T-helper 2 cell treated with Interferon-gamma antibody and Interleukin-4, amounts not matched to agents 5 μg/mL and 100 μg/mL, for 36 hours (primary cell): ENCODE measurements around the gene PHLDB1.
A peak's percentile ranks its signal among the peaks of the same experiment; 100 is the strongest.

Experiments
- DNase-seq: peaks from one replicate; pipeline ENCODE4 v3.0.0; 2021; ENCODE audit warnings: low spot score
- H3K27ac Mint-ChIP-seq: one replicate; pipeline ENCODE4 v1.8.0; 2021; ENCODE audit warnings: mild to moderate bottlenecking, mixed read lengths
- H3K27me3 Mint-ChIP-seq: one replicate; pipeline ENCODE4 v1.8.0; 2021; ENCODE audit warnings: low read depth, mixed read lengths
- H3K36me3 Mint-ChIP-seq: one replicate; pipeline ENCODE4 v1.8.0; 2021; ENCODE audit warnings: low read depth, mixed read lengths
- H3K4me1 Mint-ChIP-seq: one replicate; pipeline ENCODE4 v1.8.0; 2021; ENCODE audit warnings: low read depth, mixed read lengths
- H3K4me3 Mint-ChIP-seq: one replicate; pipeline ENCODE4 v1.8.0; 2022; ENCODE audit warnings: mild to moderate bottlenecking, moderate library complexity, mixed read lengths
- H3K9me3 Mint-ChIP-seq: one replicate; pipeline ENCODE4 v1.8.0; 2021; ENCODE audit warnings: mixed read lengths

PHLDB1 gene

DNA sequence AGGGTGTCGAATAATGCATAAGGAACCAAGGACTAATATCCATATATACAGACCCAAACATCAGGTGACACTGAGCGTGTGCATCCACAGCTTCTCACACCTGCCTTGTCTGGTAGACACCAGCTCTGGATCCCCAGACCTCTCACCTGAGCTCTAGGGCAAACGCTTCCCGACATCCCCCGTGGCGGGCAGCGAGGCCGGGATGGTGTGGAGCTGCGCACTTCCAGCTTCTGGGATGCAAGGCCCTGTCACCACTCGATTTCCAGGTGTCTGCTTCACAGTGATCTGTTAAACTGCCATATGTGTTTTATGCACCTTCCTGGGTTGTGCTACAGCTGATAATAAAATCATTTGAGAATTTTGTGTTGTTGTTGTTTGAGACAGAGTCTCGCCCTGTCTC is 87.4 kb downstream of the PHLDB1 start:
- Mint-ChIP-seq H3K36me3 (no peaks in the 10 kb centered on the region), H3K4me1 (peaks cover 27% of the 10 kb centered on the region), H3K4me3 (no peak overlapping the region), H3K27me3 (no peaks in the 10 kb centered on the region), H3K27ac (no peak overlapping the region), H3K9me3 (no peaks in the 10 kb centered on the region)
- no peak for DNase-seq

DNA sequence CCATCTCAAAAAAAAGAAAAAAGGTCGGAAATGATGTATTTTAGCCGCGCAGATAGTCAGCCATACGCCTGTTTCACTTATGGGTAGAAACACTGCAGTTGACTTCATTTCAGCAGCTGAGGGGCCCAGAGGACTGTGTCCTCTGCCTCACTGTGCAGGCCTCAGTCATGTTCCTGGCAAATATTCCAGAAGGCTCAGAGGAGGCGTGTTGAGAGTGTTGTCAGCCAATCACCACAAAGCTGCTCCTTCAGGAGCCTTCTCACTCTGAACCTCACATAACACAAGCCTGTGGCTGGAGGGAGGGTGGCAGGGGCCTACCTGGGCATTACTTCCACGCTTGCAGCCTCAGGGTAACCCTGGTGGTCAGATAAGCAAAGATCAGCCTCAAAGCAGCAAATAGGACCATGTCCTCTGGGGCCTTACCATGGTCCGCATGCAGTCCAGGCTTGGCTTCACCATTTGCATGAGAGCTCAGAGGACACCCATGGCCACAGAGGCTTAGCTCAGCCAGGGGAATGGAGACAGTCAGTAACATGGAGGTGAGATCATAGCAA is 89.3 kb downstream of the PHLDB1 start:
- H3K9me3 Mint-ChIP-seq = peaks cover 5% of the 10 kb centered on the region
- peaks cover 4% of the 10 kb centered on the region for H3K36me3 Mint-ChIP-seq
- no peak for DNase-seq
- H3K4me1 Mint-ChIP-seq = peaks cover 21% of the 10 kb centered on the region
- no peak overlapping the region for H3K27ac Mint-ChIP-seq
- H3K4me3 Mint-ChIP-seq = no peak overlapping the region
- no peaks in the 10 kb centered on the region for H3K27me3 Mint-ChIP-seq

DNA sequence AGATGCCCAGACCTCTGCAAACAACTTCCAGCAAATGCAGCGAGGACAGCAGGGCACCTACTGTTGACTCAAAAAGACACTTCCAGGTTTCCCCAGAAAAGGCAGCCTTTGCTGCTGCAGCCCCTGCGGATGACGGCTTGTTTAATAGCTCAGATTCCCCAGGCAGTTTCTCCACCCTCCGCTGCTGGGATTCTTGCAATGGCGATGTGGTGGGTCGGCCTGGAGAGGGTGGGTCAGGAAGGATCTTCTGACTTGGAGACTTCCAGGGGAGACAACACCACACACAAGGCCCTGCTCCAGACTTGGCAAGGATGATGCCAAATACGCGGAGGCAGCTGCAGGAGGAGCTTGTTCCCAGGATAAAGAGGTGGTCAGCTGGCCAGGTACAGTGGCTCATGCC is 89.9 kb downstream of the PHLDB1 start:
- Mint-ChIP-seq H3K36me3 (peaks cover 4% of the 10 kb centered on the region), H3K27me3 (no peaks in the 10 kb centered on the region), H3K4me3 (no peak overlapping the region), H3K4me1 (peaks cover 15% of the 10 kb centered on the region), H3K27ac (no peak overlapping the region), H3K9me3 (peaks cover 5% of the 10 kb centered on the region)
- DNase-seq = no peak

DNA sequence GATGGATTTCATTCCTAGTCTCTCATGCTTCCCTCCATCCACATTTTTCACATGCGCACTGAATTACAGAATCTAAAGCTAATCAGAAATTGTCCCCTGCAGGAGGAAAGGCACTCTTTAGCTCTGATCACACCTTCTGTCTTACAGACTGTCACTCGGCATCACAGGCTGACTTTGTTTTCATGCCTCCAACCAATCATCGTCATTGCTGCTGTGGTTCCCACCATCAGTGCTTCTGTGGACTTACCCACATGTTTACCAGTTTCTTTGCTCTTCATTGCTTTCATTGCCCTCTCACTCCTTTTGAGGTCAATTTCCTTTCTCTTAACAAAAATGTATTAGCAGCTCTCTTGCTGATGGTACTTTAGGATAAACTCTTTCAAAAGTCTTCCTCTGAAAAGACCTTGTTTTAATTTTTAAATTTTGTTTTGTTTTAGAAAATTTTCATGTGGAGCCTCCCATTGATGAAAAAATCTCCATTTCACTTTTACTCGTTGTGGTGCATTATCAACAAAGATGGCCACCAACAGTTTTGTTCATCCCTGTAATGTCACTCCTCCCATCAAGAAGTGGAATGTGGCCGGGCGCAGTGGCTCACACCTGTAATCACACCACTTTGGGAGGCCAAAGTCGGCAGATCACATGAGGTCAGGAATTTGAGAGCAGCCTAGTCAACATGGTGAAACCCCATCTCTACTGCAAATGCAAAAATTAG is 92.2 kb downstream of the PHLDB1 start:
- peaks cover 4% of the 10 kb centered on the region for H3K36me3 Mint-ChIP-seq
- DNase-seq = no peak
- H3K27ac Mint-ChIP-seq = peak overlapping the region; percentile 63
- peaks cover 7% of the 10 kb centered on the region for H3K4me1 Mint-ChIP-seq
- no peak overlapping the region for H3K4me3 Mint-ChIP-seq
- peaks cover 5% of the 10 kb centered on the region for H3K9me3 Mint-ChIP-seq
- no peaks in the 10 kb centered on the region for H3K27me3 Mint-ChIP-seq

DNA sequence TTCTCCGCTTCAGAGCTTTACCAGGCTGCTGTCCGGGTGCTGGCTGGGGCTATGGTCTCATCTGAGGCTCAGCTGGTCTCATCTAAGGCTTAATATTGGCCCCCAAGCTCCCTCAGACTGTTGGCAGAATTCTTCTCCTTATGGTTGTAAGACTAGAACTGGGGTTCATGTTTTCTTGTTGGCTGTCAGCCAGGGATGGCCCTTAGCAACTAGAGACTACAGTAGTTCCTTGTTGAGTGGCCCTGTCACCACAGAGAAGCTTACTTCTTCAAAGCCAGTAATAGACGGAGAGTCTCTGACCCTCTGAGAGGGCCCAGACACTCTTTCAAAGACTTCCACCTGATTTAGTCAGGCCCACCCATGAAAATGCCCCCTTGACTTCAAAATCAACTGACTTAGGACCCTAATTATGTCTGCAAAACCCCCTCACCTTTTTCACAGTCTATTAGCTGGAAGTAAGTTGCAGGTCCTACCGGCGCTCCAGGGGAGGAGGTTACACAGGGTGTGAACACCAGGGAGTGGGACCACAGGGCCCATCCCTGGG is 96.2 kb downstream of the PHLDB1 start:
- Mint-ChIP-seq H3K27ac (no peak overlapping the region), H3K36me3 (peaks cover 4% of the 10 kb centered on the region), H3K4me3 (no peak overlapping the region), H3K27me3 (peaks cover 12% of the 10 kb centered on the region), H3K9me3 (peaks cover 5% of the 10 kb centered on the region), H3K4me1 (peaks cover 16% of the 10 kb centered on the region)
- no peak for DNase-seq

DNA sequence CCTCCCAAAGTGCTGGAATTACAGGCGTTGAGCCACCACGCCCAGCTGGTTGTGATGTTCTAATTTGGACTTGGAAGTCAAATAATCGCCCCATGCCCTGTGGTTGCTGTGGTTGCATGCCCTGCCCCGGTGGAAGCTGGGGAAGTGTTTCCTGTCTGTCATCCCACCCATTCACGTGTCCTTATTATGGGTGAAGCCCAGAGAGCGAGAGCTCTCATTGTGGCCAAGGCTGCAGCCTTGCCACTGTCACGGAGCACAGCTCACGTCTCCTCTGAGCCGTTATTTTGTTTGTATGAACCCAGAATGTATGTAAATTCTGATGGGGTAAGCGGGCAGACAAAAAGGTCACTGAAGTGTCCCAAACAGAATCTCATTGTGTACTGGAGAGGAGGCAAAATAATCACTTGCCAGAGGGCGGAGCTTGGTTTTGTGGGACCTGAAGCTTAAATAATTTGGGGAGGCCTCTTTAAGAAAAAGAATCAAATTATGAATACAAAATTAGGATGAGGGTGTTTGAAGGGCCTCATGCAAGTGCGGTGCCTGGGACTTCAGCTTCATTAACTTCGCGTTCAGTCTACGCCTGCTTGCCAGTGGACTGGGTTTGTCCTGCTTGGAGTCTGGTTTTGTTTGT is 97.8 kb downstream of the PHLDB1 start:
- Mint-ChIP-seq H3K4me1 (peaks cover 9% of the 10 kb centered on the region), H3K4me3 (peak overlapping the region; percentile 35)
- no peak for DNase-seq

DNA sequence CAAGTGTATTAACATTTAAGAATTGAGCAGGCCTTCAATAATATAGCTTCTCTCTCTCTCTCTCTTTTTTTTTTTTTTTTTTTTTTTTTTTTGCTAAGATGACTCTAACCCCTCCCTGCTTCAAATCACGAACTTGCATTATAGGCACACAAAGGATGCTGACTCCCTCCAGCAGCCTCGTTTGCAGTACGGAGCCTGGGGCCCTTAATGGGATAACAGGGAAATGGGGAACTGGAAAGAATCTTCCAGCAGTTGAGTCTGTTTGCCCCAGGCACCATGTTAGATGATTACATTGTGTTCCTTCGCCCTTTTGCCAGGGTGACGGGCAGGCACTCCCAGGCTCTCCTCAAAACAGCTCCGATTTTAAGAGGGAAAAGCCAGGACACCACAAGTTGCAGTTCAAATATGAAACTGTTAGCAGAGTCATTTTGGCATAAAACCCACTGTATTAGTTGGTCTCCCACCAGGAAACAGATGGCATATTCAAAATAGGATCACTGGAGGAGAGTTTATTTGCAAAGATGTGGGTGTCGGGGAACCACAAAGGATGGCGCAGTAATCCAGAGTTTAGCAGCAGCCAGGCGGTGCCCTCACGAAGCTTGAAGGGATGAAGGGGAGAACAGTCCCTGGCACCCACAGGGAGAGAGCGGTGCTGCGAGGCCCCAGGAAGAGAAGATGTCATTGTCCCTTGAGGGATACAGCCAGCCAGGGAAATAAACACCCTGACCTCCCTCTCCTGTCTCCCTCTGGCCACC is 98.6 kb downstream of the PHLDB1 start:
- H3K36me3 Mint-ChIP-seq = no peaks in the 10 kb centered on the region
- peaks cover 15% of the 10 kb centered on the region for H3K27me3 Mint-ChIP-seq
- no peaks in the 10 kb centered on the region for H3K9me3 Mint-ChIP-seq
- no peak for DNase-seq
- H3K4me3 Mint-ChIP-seq = no peak overlapping the region
- H3K27ac Mint-ChIP-seq = no peak overlapping the region
- peaks cover 9% of the 10 kb centered on the region for H3K4me1 Mint-ChIP-seq

More for the DNA sequence above, 97.8 kb downstream of the PHLDB1 start:
- Mint-ChIP-seq H3K27me3 (peaks cover 15% of the 10 kb centered on the region), H3K36me3 (peaks cover 3% of the 10 kb centered on the region), H3K9me3 (peaks cover 3% of the 10 kb centered on the region), H3K27ac (peak overlapping the region; percentile 43)

DNA sequence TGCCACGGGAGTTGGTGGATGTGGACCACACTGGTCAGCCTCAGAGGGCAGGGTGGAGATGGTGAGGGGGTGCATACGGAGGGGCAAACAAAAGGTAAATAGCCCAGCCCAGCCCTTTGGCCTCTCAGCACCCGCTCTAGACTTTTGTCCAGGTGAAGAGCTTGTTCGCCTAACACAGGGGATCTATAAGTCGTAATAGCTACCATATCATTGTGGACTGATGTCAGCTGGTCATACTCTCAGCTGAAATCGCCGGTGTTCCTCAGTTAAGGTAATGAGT is 99.1 kb downstream of the PHLDB1 start:
- H3K4me1 Mint-ChIP-seq = peaks cover 9% of the 10 kb centered on the region
- DNase-seq = no peak
- H3K4me3 Mint-ChIP-seq = no peak overlapping the region
- H3K9me3 Mint-ChIP-seq = no peaks in the 10 kb centered on the region
- H3K36me3 Mint-ChIP-seq = no peaks in the 10 kb centered on the region
- H3K27me3 Mint-ChIP-seq = peaks cover 15% of the 10 kb centered on the region
- H3K27ac Mint-ChIP-seq = no peak overlapping the region
